GM18907 (cell line): ENCODE data around the gene AKR7A2.

Experiments used
- ATAC-seq: cut with Tn5 transposase; IDR thresholded peaks from one replicate; pipeline ENCODE4 v1.9.1; 2021; ENCODE audit warnings: mild to moderate bottlenecking, moderate library complexity; ENCODE audit not compliant: unreplicated experiment

AKR7A2 gene

GRCh38 chr1:19343617-19344350, 31.8 kb upstream of the AKR7A2 start:
- ATAC-seq, result no peak

GRCh38 chr1:19342894-19343616, 31.1 kb upstream of the AKR7A2 start:
- ATAC-seq, result no peak

- ATAC-seq, result no peak
Observed at GRCh38 chr1:19342062-19342750, 30.3 kb upstream of the AKR7A2 start.

GRCh38 chr1:19341201-19342061, 29.5 kb upstream of the AKR7A2 start:
- ATAC-seq, result no peak

GRCh38 chr1:19340387-19340937, 28.5 kb upstream of the AKR7A2 start:
- ATAC-seq, result no peak

GRCh38 chr1:19339214-19339861, 27.4 kb upstream of the AKR7A2 start:
- ATAC-seq, result no peak

GRCh38 chr1:19338323-19338762, 26.4 kb upstream of the AKR7A2 start:
- no peak for ATAC-seq

- ATAC-seq, result no peak
Observed at GRCh38 chr1:19337289-19337688, 25.3 kb upstream of the AKR7A2 start.

GRCh38 chr1:19336543-19336942, 24.6 kb upstream of the AKR7A2 start:
- no peak for ATAC-seq

- no peak for ATAC-seq
Observed at GRCh38 chr1:19333587-19334354, 21.8 kb upstream of the AKR7A2 start.

- ATAC-seq, result no peak
Observed at GRCh38 chr1:19332832-19333231, 20.9 kb upstream of the AKR7A2 start.

GRCh38 chr1:19331262-19331878, 19.4 kb upstream of the AKR7A2 start:
- ATAC-seq, result no peak

GRCh38 chr1:19330449-19331135, 18.6 kb upstream of the AKR7A2 start:
- ATAC-seq, result no peak

GRCh38 chr1:19329611-19330010, 17.7 kb upstream of the AKR7A2 start:
- ATAC-seq, result no peak

- ATAC-seq, result no peak
Observed at GRCh38 chr1:19329188-19329587, 17.2 kb upstream of the AKR7A2 start.

GRCh38 chr1:19328486-19328885, 16.5 kb upstream of the AKR7A2 start:
- no peak for ATAC-seq

GRCh38 chr1:19327736-19328135, 15.8 kb upstream of the AKR7A2 start:
- ATAC-seq, result no peak

GRCh38 chr1:19327301-19327700, 15.4 kb upstream of the AKR7A2 start:
- no peak for ATAC-seq
